ENCODE results near the gene MPC1.

- TF ChIP-seq CTCF (IDR thresholded peaks at IDR 0.05) (no peak), POLR2A (IDR thresholded peaks at IDR 0.05) (no peak)
These were observed 29.0 kb upstream of the MPC1 start for GRCh38 chr6:166411721-166412151.

All from esophagus squamous epithelium (tissue), 4 donors.